HPDE6-E6E7 (cell line): ENCODE measurements around the gene CGRRF1.

Source experiments
- DNase-seq: peaks from one replicate; pipeline ENCODE4 v3.0.0; 2011; ENCODE audit warnings: missing footprints; ENCODE audit errors: extremely low spot score

The CGRRF1 gene

GRCh38 chr14:54489731-54490444, 19.8 kb upstream of the CGRRF1 start:
- DNase-seq: no peak

- DNase-seq: no peak
These were observed 19.1 kb upstream of the CGRRF1 start for GRCh38 chr14:54490445-54491175.

- DNase-seq: no peak
These were observed 16.4 kb upstream of the CGRRF1 start for GRCh38 chr14:54493293-54493692.

GRCh38 chr14:54497224-54497623, 12.5 kb upstream of the CGRRF1 start:
- no peak for DNase-seq

- no peak for DNase-seq
These were observed 11.6 kb upstream of the CGRRF1 start for GRCh38 chr14:54498095-54498531.

- no peak for DNase-seq
These were observed 11.1 kb upstream of the CGRRF1 start for GRCh38 chr14:54498579-54498978.

GRCh38 chr14:54500744-54501143, 9.0 kb upstream of the CGRRF1 start:
- DNase-seq: no peak

GRCh38 chr14:54501480-54501879, 8.2 kb upstream of the CGRRF1 start:
- no peak for DNase-seq

GRCh38 chr14:54502602-54503001, 7.1 kb upstream of the CGRRF1 start:
- DNase-seq: no peak

- no peak for DNase-seq
These were observed 6.2 kb upstream of the CGRRF1 start for GRCh38 chr14:54503486-54503885.

- DNase-seq: no peak
These were observed 2.7 kb downstream of the CGRRF1 start for GRCh38 chr14:54512393-54512792.

- no peak for DNase-seq
These were observed 6.0 kb downstream of the CGRRF1 start for GRCh38 chr14:54515670-54516069.

GRCh38 chr14:54516709-54517108, 7.0 kb downstream of the CGRRF1 start:
- DNase-seq: no peak

GRCh38 chr14:54524410-54524809, 14.7 kb downstream of the CGRRF1 start:
- DNase-seq: no peak

- DNase-seq: no peak
These were observed 19.3 kb downstream of the CGRRF1 start for GRCh38 chr14:54528973-54529372.

- no peak for DNase-seq
These were observed 20.1 kb downstream of the CGRRF1 start for GRCh38 chr14:54529811-54530210.

GRCh38 chr14:54532111-54533012, 22.7 kb downstream of the CGRRF1 start:
- no peak for DNase-seq

GRCh38 chr14:54533100-54533499, 23.4 kb downstream of the CGRRF1 start:
- DNase-seq: no peak

GRCh38 chr14:54535126-54535525, 25.4 kb downstream of the CGRRF1 start:
- DNase-seq: no peak

GRCh38 chr14:54535646-54536045, 25.9 kb downstream of the CGRRF1 start:
- DNase-seq: no peak

- DNase-seq: no peak
These were observed 27.9 kb downstream of the CGRRF1 start for GRCh38 chr14:54537651-54538050.

GRCh38 chr14:54538055-54538454, 28.3 kb downstream of the CGRRF1 start:
- no peak for DNase-seq
